Stimulated activated CD8-positive, alpha-beta memory T cell treated with anti-CD3 and anti-CD28 coated beads, Interleukin-15, amount 100 ng/mL, for 48 hours (primary cell): ENCODE data around the gene LCE3C.
"Not testable (repeated sequence)": the region's sequence is repeated elsewhere in the genome, so short reads cannot be mapped to it uniquely, and the experiment has no call there.

Experiments used
- DNase-seq, 2 donors: peaks; one replicate each; pipeline ENCODE4 v3.0.0-alpha.2; 2020; ENCODE audit warnings: low read depth in 2 of 2

The LCE3C gene, protein sequence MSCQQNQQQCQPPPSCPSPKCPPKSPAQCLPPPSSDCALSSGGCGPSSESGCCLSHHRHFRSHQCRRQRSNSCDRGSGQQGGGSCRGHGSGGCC

DNA sequence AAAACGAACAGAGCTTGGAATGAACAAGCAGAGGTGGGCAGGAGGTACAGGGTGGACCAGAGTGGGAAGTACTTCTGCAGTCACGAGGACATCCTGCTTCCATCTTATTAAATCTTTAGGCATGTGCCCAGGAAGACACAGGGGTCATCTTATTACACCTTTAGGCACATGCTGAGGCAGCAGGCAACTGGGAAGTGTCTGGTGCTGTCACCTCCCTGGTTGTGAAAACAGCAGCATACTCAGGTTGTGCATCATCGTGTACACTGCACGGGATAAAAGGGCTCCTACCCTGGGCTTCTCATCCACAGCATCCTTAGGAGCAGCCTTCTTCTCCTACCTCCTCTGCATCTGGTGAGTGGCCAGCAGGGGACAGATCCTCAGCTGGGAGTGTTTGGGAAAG, at the start of gene LCE3C:
Gene LCE3C, plus strand, starts transcription at position 301 of the 400 bp plus-strand sequence. CDS start 498 bp downstream, outside the sequence.
- DNase-seq: no peak

DNA sequence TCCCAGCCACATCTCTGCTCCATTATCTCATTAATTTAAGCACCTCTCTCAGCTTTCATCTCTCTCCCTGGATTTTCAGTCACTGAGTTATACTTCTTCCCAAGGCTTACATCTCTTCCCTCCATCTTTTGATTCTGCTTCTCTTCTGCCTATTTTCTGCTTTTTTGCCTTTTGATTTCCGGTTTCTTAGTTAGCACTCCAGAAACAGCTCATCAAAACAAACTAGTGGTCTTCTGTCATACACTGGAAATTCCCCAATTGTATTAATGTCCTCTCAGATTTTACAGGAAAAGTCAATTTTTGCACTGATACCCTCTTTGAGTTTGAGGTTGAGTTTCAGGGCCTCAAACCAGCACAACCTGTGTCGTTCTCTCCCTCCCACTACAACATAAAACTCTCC, 34.9 kb upstream of the LCE3C start:
- no peak for DNase-seq

DNA sequence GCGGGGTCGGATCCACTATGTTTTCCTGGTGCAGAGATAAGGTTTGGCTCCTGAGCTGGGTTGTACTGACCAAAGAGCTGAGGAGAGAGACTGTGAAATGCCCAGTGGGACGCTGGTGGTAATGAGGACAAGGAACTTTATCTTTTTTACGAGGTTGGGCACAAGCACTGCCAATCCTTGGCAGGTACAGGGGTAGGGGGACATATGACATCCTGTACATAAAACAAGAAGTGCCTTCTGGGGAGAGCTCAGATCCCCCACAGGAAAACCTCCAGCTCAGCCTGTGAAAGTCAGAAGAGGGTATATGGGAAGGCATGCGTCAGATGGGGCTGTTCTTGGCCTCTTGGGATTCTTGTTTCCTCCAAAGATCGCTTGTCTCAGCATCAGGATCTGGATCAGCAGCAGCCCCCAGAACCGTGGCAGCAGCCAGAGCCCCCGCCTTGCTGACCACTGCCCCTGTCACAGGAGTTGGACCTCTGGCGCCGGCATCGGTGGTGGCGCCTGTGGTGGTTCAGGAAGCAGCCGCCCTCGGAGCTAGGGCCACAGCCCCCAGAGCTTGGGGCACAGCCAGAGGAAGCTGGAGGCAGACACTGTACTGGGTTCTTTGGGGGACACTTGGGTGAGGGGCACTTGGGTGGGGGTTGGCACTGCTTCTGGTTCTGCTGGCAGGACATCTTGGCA, 34.4 kb upstream of the LCE3C start:
- DNase-seq: no peak

DNA sequence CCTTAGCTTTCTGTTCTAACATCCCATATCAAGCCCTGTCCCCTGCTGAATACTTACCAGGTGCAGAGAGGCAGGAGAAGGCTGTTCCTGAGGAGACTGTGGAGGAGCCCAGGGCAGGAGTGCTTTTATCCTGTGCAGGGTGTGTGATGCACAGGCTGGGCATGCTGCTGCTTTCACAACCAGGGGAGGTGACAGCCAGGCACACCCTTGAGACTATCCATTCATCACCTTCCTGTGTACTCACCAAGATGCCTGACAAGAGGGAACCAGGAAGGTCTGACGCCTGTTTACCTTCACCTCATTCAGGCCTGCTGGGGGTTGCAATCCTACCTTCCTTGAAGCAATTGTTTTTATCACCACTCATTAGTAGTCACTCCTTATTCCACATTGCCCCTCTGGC, 33.4 kb upstream of the LCE3C start, which contains the start of gene LCE3E:
Gene LCE3E, minus strand, starts transcription at position 100 of the 400 bp plus-strand sequence. CDS start 572 bp downstream, outside the sequence.
- no peak for DNase-seq

DNA sequence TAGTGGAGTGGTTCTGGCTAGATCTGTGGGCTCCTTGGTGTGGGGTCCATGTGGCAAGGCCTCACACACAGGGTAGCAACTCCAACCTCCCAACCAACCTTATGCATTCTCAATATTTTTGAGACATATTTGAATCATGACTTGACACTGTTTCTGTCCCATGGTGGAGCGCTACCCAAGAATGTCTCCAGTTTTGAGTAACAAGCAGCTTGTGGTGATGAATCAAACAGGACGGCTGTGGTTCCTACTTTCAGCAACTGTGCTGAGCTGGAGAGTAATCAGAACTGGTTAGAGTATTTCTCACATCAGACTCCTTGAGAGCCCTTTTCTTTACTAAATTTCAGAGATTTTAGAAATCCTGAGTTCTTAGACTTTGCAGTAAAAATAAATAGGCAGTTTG, 22.9 kb upstream of the LCE3C start:
- peak in 1 of 2 donors; percentile 8 for DNase-seq

DNA sequence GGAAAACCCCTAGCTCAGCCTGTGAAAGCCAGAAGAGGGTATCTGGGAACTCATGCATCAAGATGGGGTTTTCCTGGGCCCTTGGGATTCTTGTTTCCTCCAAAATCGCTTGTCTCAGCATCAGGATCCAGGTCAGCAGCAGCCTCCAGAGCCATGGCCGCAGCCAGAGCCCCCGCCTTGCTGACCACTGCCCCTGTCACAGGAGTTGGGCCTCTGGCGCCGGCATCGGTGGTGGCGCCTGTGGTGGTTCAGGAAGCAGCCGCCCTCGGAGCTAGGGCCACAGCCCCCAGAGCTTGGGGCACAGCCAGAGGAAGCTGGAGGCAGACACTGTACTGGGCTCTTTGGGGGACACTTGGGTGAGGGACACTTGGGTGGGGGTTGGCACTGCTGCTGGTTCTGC, 20.5 kb upstream of the LCE3C start:
- DNase-seq: not testable (repeated sequence)

DNA sequence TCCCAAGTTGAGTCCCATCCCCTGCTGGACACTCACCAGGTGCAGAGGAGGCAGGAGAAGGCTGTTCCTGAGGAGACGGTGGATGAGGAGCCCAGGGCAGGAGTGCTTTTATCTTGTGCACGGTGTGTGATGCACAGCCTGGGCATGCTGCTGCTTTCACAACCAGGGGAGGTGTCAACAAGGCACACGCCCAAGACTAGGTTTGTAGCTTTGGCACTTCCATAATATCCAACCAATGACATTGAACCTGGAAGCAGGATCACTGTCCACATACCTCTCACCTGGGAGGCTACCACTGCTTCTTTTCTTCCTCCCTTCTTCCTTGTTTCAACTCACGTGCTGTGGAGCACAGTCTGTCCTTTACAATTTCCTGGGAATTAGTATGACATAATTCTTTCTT, 19.6 kb upstream of the LCE3C start, which contains the start of gene LCE3D:
Gene LCE3D, minus strand, starts transcription at position 84 of the 400 bp plus-strand sequence. CDS start 580 bp downstream, outside the sequence.
- no peak for DNase-seq

DNA sequence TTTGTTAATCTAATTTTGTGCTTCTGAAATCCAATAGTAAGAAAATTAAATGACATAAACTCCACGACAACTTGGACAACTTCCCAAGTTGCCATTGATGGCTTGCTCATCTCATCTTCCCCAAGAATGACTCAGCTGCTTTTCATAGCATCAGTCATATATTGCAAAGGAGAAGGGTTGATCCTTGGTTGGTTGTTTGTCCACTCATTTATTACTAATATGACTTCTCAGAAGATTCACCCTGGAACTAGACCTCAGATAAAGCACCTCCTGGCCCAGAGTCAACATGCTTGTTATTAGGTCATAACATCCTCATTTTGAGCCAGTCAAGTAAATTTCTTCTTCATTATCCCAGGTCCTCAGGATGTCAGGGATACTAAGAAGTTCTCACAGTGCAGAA, 17.4 kb upstream of the LCE3C start:
- DNase-seq: no peak

DNA sequence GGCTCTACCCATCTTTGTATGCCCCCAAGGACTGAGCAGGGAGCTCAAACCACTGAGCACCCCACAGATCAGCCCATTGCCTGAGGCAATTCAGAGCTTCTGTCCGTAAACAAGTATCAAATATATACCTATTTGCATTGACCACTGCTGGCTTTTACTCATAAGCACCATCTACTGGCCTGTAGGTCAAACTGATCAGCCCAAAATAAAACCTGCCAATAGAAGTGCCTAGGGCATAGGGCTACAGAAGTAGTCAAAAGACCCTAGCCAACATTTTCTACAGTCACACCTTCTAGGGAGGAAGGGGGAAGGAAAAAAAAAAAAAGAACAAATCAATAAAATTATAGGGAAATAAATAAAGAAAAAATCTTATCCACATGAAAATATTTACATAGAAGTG, 14.4 kb upstream of the LCE3C start:
- no peak for DNase-seq

DNA sequence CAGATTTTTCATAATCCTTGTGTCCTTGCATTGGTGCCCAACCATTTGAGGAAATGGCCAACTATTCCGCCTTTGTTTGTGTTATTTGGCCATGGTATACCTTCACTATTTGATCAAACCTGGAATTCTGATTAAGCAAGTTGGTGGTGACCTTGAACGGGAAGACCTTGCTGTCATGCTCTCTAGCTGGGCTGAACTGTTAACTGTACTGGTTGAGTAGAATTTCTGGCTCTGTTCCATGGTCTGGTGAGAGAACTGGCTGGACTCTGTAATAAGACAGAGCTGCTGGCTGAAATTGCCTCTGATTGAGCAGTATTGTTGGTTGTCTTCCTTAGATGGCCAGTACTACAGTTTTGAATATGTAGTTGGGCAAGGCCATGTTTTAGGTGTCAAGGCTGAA, 3.0 kb upstream of the LCE3C start:
- no peak for DNase-seq

DNA sequence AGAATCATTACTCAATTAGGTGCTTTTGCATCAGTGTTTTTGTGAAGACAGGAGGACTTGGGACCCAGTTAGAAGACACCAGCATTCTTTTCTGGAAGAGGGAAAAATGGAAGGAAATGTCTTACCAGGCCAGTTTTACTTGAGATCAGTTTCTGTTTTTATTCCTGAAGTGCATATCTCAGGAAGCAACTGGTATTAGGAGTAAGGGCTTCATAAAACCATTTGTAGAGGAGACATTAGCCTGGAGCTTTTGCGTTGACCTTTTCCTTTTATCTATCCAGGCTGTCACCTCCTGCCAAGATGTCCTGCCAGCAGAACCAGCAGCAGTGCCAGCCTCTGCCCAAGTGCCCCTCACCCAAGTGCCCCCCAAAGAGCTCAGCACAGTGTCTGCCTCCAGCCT, 13.5 kb downstream of the LCE3C start, which contains the start of gene LCE3B:
Gene LCE3B, plus strand, starts transcription at position 301 of the 400 bp plus-strand sequence. Its CDS starts 0 bp downstream, at position 301.
- DNase-seq: no peak

DNA sequence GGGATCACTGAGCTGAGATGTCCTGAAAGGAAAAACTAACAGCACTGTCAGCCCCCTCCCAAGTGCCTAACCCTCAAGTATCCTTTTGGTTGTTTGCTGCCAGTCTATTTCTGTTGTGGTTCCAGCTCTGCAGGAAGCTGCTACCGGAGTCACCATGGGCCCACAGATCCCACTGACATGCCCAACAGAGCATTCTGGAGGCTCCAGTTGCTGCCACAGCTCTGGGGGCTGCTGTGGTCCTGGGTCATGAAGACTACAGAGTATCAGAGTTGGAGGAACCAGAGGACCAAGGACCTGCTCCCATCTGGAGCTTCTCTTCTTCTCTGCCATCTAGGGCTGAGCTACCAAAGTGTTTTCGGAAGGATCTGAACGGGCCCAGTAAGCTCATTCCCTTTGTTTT, 22.0 kb downstream of the LCE3C start:
- DNase-seq: no peak

DNA sequence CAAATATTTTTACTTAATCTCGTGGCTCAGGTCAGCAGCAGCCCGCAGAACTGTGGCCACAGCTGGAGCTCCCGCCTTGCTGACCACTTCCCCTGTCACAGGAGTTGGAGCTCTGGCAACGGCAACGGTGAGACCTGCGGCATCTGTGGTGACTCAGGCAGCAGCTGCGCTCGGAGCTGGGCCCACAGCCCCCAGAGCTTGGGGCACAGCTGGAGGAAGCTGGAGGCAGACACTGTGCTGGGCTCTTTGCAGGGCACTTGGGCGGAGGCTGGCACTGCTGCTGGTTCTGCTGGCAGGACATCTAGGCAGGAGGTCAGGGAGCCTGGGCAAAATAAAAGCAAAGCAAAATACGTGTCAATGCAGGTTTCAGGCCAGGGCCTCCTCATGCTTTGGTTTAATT, 22.8 kb downstream of the LCE3C start, which contains the start of gene LCE3A:
Gene LCE3A, minus strand, starts transcription at position 301 of the 400 bp plus-strand sequence. Its CDS starts 0 bp downstream, at position 301.
- DNase-seq: peak in 1 of 2 donors; percentile 0

DNA sequence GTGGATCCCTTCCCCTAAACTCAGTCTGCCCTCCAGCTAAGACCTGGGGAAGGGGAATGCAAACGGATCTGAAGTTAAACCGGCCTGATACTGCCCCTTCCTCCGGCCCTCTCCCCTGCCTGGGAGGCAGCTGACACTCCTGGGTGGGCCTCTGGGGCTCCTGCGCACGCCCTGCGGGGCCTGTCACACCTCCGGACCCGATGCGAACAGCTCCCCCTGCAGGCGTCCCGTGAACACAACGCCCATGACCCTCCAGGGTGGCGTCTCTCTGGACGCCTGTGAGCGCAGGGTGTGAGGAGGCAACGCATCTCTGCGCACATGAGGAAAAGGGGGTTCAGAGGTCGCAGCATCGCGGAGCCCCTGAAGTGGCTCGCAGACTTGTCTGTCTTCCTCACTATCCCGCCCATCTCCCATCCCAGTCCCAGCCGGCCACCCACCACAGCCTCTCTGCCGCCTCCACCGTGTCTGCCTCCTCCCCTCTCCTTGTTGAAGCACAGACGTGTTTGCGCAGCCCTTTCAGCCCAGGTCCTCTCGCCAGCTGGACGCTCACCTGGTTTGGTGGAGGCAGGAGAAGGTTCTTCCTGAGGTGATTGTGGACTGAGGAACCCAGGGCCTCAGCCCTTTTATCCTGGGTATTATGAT, 23.3 kb downstream of the LCE3C start:
- peak; percentile 1 to 4 for DNase-seq

DNA sequence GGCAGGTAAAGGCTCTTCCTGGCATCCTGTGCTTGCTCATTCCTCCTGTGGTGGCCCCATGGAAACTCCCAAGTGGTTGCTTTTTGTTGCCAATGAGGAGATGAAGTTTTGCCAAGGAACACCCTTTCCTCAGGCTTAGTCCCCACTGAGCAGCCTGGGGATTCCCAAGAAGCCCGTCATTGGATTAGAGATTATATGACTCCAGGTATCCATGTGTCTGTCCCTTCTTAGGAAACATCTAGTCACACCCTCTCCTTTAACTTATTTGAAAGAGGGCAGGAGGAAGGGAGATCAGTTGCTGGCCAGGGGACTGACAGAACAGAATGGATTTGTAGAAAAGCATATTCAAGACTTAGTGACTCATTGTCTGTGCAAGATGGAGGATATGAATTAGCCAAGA, 26.7 kb downstream of the LCE3C start:
- no peak for DNase-seq

DNA sequence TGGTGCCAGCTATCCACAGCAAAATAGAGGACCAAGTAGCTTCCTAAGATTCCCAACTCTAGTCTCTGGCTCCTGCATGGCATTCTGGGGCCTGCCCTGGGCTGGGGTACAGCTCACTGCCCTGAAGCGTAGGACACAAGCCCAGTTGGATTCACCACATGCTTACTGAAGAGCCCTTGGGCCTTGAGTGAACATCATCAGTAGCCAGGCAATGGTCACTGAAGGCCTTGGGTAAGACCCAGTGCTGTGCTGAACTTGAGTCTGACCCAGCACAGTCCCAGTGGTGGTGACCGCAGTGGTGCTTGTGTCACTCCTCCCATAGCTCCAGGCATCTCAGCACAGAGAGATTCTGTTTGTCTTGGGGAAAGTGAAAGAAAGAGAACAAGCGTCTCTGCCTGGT, 30.6 kb downstream of the LCE3C start:
- no peak for DNase-seq

DNA sequence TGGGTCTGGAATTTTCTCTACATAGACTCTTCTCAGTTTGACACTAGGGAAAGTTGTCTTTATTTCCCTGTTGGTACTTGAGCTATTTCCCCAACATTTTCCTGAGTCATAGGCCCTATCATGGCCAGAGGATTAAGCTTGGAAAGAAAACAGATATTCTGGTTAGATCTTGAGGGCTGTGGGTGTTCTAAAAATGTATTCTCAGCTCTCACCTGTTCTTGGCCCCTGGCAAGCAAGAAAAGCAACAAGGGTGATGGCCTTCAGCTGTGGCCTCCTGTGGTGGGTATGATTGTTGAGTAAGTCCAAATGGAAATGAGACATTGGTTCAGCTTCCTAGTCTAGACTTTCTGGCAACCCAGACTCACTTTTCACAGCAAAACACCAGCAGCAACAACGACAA, 40.3 kb downstream of the LCE3C start:
- no peak for DNase-seq

DNA sequence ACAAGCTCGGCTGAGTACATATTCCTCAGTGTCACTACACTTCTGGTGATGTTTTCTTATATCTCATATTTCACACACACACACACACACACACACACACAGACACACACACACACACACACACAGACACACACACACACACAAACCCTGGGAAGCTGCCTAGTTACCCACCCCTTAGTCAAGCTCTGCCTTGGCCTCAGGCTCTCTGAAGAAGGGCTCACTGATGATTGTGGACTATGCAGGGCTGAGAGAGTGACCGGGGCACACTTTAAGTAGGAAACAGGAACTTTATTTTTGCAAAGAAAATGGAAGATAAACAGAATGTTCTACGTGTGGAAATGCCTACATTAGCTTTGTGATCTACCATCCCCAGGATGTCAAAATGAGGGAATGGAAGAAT, 43.9 kb downstream of the LCE3C start:
- DNase-seq: no peak

DNA sequence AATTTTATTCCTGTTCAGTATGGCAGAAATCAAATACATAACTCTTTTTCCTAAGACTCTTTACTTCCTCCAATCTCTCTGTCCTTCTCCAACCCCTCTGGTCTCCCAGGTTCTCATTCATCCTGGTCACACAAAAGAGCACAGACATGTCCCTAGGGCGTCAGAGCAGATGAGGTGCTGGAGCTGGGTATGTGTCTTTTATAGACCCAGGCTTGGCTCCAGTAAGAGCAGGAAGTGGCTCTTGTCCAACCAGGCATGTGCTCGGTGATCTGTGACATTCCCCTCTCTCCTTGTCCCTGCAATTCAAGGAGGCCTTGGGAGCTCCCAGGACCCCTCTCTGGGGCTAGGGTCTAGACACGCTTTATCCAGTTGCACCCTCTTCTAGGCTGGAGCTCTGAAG, 45.1 kb downstream of the LCE3C start:
- no peak for DNase-seq

DNA sequence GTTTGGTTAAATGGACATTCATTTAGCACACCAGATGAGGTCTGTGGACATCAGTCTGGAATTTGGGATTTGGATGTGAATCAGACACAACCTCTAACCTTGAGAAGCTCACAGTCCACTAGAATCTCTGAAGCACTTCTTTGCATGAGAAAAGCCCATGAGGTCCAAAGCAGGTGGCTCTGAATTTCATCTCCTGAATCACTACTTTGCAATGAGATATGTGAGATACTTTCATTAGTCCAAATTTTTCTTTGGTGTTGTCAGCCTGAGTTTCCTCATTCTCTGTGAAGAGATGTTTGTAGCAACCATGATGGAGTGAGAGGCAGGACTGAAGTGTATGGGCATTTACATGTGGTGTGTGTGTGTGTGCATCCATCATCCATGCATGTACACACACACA, 46.6 kb downstream of the LCE3C start:
- DNase-seq: no peak
